Kidney epithelial cell (primary cell): ENCODE results near the gene NMBR. TPM values are rescaled to one million over a fixed set of nuclear protein-coding genes. Genes with fewer than 3 reads are reported as not detected.

Experiments used
- DNase-seq: peaks from one replicate; pipeline ENCODE4 v3.0.0-alpha.2; 2010; ENCODE audit warnings: low read depth
- H3K27me3 ChIP-seq: 2 replicates; pipeline ENCODE4 v1.6.0; 2011; ENCODE audit warnings: low read length; ENCODE audit not compliant: control insufficient read depth, insufficient read depth
- H3K36me3 ChIP-seq: 2 replicates; pipeline ENCODE4 v1.5.1; 2011; ENCODE audit warnings: low read length; ENCODE audit not compliant: control insufficient read depth, insufficient read depth
- H3K4me3 ChIP-seq: 2 replicates; pipeline ENCODE4 v1.5.1; 2011; ENCODE audit warnings: low read depth, mild to moderate bottlenecking, control low read depth, low read length
- total RNA-seq: library from RNA; depleted of rRNA; stranded (reverse); fragments of >200 nt; gene quantifications from 2 replicates; pipeline ENCODE4 v1.2.3, GENCODE V29; 2015
- TF ChIP-seq, protein P1 (sequence below): IDR thresholded peaks from 2 replicates; pipeline ENCODE4 v1.5.1; 2011; ENCODE audit warnings: mild to moderate bottlenecking, moderate library complexity, low read length, control low read depth, inconsistent platforms; ENCODE audit not compliant: insufficient read depth, poor library complexity, severe bottlenecking

NMBR gene
- total RNA-seq, 1 donor from 2014 or later, result not detected

- no peak for DNase-seq
- H3K27me3 ChIP-seq, result no peaks in the 10 kb centered on the region
- TF ChIP-seq, protein P1, sequence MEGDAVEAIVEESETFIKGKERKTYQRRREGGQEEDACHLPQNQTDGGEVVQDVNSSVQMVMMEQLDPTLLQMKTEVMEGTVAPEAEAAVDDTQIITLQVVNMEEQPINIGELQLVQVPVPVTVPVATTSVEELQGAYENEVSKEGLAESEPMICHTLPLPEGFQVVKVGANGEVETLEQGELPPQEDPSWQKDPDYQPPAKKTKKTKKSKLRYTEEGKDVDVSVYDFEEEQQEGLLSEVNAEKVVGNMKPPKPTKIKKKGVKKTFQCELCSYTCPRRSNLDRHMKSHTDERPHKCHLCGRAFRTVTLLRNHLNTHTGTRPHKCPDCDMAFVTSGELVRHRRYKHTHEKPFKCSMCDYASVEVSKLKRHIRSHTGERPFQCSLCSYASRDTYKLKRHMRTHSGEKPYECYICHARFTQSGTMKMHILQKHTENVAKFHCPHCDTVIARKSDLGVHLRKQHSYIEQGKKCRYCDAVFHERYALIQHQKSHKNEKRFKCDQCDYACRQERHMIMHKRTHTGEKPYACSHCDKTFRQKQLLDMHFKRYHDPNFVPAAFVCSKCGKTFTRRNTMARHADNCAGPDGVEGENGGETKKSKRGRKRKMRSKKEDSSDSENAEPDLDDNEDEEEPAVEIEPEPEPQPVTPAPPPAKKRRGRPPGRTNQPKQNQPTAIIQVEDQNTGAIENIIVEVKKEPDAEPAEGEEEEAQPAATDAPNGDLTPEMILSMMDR, result no peak
- no peak overlapping the region for H3K4me3 ChIP-seq
- H3K36me3 ChIP-seq, result no peaks in the 10 kb centered on the region
Measured at GRCh38 chr6:142187209-142187608, 40.3 kb upstream of the NMBR start.

DNA sequence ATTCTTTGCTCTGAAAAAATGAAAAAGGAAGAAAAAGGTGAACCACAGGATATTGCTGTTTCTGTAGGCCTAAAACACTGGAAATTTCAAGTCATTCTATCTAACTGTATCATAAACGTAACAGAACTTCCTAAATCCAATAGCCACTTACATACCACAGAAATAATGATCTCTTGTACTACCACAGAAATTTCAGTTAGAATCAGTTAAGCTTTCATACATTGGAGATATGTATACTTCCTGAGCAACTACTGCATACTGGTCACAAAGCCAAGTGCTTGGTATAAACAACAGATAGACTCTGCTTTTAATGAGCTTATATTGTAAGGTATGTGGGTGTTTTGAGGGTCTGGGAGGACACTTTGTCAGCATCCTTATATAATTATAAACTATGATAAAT is 38.7 kb upstream of the NMBR start:
- Histone ChIP-seq H3K27me3 (no peaks in the 10 kb centered on the region), H3K4me3 (no peak overlapping the region), H3K36me3 (no peaks in the 10 kb centered on the region)
- no peak for DNase-seq
- TF ChIP-seq, protein P1, result no peak

- no peak for DNase-seq
- Histone ChIP-seq H3K36me3 (no peaks in the 10 kb centered on the region), H3K4me3 (no peak overlapping the region), H3K27me3 (no peaks in the 10 kb centered on the region)
- TF ChIP-seq, protein P1, result no peak
Measured at GRCh38 chr6:142184307-142184706, 37.4 kb upstream of the NMBR start.

DNA sequence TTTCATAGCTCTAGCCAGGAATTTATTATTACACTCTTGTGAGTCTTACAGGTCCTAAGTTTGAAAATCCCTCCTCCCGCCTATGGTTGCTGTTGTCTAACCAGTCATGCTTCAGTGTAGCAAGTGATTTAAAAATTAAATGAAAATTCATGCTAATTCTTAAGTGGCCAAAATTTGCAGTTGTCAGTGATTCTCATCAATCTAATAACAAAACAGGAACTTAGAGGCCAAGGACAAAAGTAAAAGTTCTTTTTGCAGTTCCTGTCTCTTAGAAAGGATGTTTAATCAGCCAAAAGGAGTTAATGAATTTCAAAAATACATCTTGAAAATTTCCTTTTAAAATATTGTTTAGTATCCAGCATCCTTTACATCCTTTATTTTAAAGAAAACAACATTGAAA is 36.4 kb upstream of the NMBR start:
- no peak for DNase-seq
- H3K4me3 ChIP-seq, result no peak overlapping the region
- H3K27me3 ChIP-seq, result no peaks in the 10 kb centered on the region
- TF ChIP-seq, protein P1, result no peak
- no peaks in the 10 kb centered on the region for H3K36me3 ChIP-seq

GRCh38 chr6:142182004-142182403 is 35.1 kb upstream of the NMBR start:
- TF ChIP-seq, protein P1, result no peak
- no peak for DNase-seq
- Histone ChIP-seq H3K36me3 (no peaks in the 10 kb centered on the region), H3K27me3 (no peaks in the 10 kb centered on the region), H3K4me3 (no peak overlapping the region)

DNA sequence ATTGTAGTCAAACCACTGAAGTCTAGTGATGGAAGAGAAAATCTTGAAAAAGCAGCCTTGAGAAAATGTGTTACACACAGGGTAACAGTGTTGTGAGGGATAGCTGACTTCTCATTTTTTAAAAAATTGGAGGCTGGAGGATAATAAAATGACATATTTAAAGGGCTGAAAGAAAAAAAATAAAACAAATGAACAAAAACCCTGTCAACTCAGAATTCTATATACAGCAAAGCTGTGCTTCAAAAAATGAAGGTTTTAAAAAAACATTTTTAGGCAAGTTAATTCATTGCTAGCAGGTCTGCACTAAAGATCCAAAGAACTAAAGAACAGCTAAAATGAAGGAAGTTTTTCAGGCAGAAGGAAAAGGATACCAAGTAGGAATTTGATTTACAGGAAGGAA is 31.2 kb upstream of the NMBR start:
- Histone ChIP-seq H3K36me3 (no peaks in the 10 kb centered on the region), H3K4me3 (no peak overlapping the region), H3K27me3 (no peaks in the 10 kb centered on the region)
- no peak for DNase-seq
- TF ChIP-seq, protein P1, result no peak
